ENCODE measurements around the gene MUC13.

MUC13 gene

DNA sequence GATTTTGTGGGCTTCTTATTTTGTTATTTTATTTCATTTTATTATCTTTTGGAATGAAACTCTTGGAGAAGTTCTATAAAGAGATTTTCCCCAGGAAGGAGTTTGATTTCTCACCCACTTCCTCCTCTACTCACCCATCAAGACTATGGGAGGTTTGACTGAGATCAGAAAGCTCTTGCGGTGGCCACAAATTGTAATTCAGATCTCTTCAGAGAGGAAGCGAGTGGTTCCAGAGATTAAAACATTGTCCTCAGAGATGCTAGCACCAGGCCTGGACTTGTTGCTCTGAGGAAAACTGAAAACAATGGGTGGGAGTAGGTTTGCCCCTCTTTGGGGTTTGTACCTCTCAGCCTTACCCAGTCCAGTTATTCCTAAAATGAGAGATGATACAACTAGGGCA is 8.1 kb upstream of the MUC13 start:
- no peak for DNase-seq (ENCODE audit: low read depth)

DNA sequence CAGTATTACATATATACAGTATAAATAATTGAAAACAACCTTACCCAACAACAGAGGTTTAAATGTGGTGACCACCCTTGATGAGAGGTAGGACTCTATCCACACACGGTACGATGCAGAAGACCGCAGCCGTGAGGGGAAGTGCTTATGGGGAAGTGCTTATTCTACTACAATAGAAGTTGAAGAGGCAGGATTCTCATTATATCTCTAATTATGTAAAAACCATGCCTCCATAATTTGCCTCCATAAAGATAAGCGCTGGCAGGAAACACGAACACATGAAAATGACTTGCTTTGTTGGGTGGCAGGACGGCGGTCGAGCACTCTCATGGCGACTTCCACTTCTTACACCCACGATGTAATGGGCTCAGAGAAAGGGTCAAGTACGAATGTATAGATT is 7.2 kb upstream of the MUC13 start:
- DNase-seq (ENCODE audit: low read depth): no peak

GRCh38 chr3:124939661-124940060 is 5.1 kb upstream of the MUC13 start:
- DNase-seq (ENCODE audit: low read depth): no peak

DNA sequence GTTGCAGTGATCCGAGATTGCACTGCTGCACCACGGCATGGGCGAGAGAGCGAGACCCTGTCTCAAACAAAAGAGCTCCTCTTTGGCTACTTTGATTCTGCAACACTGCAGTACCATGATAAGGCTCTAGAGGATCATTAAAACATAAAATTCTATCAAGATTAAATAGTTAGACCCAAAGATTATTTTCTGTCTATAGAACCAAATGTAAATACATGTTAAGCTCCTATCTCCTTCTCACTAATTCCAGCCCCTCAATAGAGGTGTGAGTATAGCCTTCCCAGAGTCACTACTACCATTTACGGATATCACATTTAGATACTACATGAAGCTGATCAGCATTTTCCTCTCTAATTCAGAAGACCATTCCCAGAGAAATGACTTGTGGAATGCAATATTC is 4.3 kb upstream of the MUC13 start:
- DNase-seq (ENCODE audit: low read depth): no peak

- no peak for DNase-seq (ENCODE audit: low read depth)
These were observed 2.5 kb upstream of the MUC13 start for GRCh38 chr3:124937049-124937448.

GRCh38 chr3:124935794-124936542 is 1.4 kb upstream of the MUC13 start:
- DNase-seq (ENCODE audit: low read depth): no peak

GRCh38 chr3:124935264-124935663 is 713 bp upstream of the MUC13 start:
- no peak for DNase-seq (ENCODE audit: low read depth)

- DNase-seq (ENCODE audit: low read depth): peak; percentile 47
These were observed 6.0 kb downstream of the MUC13 start for GRCh38 chr3:124928333-124929202.

DNA sequence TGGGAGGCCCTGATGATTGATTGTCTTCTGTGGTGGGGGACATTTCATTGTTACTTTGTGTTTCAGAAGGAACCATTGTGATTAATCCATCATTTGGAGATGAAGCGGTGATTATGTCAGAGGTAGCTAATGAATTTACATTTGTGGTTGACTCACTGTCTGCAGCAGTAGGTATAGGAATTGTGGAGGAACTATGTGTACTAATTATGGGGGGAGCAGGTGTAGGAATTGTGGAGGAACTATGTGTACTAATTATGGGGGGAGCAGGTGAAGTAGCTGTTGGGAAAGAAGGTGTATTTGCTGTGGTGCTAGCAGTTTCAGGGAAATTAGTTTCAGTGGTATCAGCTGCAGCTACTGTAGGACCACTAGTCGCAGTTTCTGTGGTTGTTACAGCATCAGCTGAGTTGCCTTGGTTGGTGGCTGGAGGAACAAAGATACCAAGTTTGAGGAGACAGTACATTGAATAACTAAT is 6.9 kb downstream of the MUC13 start:
- DNase-seq (ENCODE audit: low read depth): no peak

DNA sequence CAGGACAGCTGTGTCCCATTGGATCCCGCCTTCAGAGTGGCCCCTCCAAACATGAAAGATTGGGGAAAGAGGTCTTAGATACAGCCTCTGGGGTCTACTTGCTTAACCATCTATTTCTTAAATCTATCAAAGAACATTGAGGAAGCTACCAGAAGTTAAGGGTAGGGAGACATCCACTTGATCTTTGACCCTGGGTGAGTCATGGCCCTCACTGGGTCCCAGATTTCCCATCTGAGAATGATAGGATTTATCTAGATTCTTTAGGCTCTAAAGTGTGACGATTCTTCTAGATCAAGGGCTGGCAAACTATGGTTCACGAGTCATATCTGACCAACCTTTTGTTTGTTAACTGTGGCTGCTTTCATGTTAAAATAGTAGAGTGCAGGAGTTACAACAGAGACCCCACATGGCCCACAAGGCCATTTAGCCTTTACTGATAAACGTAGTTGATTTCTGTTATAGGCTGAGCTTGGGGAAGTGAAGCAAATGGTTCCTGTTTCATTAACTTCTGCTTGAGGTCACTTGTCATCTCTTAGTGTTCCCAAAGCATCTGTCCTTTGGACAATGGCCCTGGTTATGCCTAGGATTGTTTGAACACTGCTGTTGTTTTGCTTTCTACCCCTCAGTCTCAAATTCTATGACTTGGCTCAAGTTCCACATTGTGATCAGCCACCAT is 8.0 kb downstream of the MUC13 start:
- no peak for DNase-seq (ENCODE audit: low read depth)

DNA sequence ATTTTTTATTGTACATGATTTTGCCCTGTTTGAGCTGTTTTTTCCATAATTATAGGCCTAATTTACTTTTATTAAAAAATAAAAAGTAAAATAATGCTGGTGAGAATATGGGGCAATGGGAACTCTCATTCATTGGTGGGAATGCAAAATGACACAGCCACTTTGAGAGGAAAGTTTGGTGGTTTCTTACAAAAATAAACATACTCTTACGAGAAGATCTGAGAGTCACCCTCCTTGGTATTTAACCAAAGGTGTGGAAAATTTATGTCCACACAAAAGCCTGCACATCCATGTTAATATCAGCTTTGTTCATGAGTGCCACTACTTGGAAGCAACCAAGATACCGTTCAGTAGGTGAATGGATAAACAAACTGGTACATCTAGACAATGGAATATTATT is 9.8 kb downstream of the MUC13 start:
- DNase-seq (ENCODE audit: low read depth): no peak

GRCh38 chr3:124923833-124924232 is 10.7 kb downstream of the MUC13 start:
- DNase-seq (ENCODE audit: low read depth): no peak

GRCh38 chr3:124920718-124921117 is 13.8 kb downstream of the MUC13 start:
- no peak for DNase-seq (ENCODE audit: low read depth)

GRCh38 chr3:124919756-124920155 is 14.8 kb downstream of the MUC13 start:
- no peak for DNase-seq (ENCODE audit: low read depth)

DNA sequence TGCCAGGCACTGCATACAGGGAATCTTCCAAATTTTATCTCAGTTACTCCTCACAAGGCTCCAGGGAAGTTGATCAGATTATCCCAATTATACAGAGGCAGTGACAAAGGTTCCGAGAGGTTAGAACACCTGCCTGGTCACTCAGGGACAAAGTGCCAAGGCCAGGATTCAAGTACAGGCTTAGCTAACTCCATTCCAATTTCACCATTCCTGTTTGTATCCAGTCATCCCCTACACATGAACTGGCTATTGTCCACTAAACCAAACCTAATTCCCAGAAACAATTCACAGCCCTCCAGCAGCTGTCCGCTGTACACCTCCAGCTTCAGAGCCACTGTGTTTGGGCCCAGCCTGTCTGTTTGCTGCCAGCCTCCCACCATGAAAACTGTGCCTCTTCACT is 16.0 kb downstream of the MUC13 start:
- DNase-seq (ENCODE audit: low read depth): no peak

DNA sequence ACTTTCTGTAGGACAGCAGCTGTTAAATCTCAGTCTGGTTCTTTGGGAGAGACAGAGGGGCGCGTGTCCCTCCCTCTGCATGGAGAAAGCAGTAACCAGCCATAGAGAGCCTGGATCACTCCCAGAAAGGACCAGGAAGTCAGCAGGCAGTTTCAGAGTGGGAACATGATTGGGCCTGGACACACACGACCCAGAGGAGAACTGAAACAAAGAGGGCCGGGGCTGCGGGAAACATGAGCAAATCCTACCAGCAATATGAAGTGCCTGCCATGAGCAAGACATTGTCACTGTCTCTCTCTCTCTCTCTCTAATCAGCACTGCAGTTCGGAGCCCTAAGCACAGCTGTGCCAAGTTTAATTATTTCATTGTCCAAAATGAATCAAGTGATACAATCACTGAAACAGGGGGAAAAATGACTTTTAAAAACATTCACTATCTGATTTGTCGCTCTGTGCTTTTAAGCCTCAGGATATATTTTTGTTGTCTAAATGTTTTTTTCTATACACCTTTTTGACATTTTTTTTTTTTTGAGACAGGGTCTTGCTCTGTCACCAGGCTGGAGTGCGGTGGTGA is 17.6 kb downstream of the MUC13 start:
- no peak for DNase-seq (ENCODE audit: low read depth)

DNA sequence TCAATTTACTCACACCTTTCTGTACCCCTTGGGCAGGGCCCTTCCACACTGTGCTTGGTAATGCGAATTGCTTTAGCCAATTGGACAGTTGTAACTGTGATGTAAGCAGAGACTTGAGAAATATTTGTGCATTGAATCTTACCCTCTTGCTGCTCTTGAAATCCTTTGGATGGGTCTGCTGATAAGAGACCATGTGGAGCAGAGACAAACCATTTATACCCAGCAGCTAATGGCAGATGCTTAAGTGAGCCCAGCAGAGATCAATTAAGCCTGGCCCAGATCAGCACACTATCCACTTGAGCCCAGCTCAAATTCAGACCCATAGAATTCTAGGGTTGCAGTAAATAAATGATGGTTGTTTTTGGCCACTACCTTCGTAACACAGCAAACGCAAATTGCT is 19.3 kb downstream of the MUC13 start:
- no peak for DNase-seq (ENCODE audit: low read depth)

GRCh38 chr3:124907957-124908356 is 26.6 kb downstream of the MUC13 start:
- no peak for DNase-seq (ENCODE audit: low read depth)

- DNase-seq (ENCODE audit: low read depth): no peak
These were observed 29.6 kb downstream of the MUC13 start for GRCh38 chr3:124904835-124905492.

DNA sequence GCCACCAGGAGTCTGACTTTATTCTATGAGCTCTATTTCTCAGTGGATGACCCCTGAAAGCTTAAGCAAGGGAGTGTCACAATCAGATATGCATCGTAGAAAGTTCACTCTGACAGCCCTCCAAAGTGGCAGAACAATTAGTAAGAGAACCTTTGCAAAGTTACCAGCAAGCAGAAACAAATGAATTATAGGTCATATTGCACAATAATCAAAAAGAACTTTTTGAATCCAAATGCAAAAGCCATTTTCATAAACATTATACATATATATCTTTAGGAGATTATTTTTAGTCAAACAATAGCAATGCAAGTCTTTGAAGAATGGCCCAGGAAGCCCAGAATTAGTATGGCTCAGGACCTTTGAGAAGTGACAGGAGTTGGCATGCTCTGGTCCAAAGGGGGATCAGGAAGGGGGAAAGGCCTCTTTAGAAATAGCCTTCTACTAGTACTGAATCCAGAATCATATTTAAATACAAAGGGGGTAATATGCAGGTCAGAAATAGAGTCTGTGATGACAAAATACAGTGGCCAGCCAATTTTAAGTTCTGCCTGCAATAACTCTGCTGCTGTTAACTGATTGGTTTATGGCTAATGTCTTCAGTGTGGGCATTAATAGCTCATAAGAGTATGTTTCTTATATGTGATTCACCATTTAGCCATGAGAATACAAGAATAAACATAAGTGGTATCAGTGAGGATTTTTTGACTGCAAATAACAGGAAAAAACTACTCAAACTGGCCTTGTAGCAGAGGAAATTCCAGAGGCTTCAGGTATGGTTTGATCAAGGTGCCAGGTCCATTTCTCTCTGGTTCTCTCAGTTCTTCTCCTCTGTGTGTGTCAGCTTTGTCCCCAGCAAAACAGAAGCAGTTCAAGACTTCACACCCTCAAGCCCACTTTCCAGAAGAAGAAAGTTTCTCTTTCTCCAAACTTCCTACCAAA is 30.4 kb downstream of the MUC13 start:
- DNase-seq (ENCODE audit: low read depth): no peak

Measured in activated T-cell treated with anti-CD3 and anti-CD28 coated beads for 1 hour (primary cell).